ENCODE results near the gene CHD9. TPM values are rescaled to one million over a fixed set of nuclear protein-coding genes. Genes with fewer than 3 reads are reported as not detected.

The CHD9 gene
- total RNA-seq, 2 experiments from 2014 or later, result 30.2 to 37.9 TPM

DNA sequence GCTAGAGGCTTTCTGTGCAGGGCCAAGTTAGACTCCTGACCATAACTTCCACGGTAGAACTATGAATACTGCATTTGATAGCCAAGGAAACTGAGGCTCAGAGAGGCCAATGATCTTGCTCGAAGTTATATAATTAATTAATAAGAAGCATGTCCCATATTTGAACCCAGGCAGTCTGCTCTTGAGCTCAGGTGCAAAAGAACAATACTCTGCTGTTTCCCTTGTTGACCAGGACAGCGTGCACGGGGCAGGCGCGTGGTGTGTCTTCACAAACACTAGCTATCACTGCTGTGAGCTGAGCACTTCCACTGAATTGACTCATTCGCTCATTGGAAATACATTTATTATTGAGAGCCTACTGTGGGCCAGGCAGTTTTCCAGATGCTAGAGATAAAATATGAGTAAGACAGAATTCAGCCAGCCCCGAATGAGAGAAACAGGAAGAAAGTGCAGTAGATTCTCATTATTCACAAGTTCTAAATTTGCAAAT is 1.6 kb downstream of the CHD9 start:
- H3K27me3 Mint-ChIP-seq, result no peaks in the 10 kb centered on the region
- POLR2A ChIA-PET, result interaction anchor here (1.3 kb wide), 1 partner anchor 401 kb away, joined by 3 read pairs; no protein-coding TSS in a partner anchor
- no peak overlapping the region for H3K4me3 Mint-ChIP-seq
- H3K4me1 Mint-ChIP-seq, result peaks cover 30% of the 10 kb centered on the region
- DNase-seq, result no peak
- ATAC-seq (ENCODE audit: low read depth), result no peak
- no peaks in the 10 kb centered on the region for H3K9me3 Mint-ChIP-seq
- peaks cover 4% of the 10 kb centered on the region for H3K36me3 Mint-ChIP-seq
- no peak overlapping the region for H3K27ac Mint-ChIP-seq

DNA sequence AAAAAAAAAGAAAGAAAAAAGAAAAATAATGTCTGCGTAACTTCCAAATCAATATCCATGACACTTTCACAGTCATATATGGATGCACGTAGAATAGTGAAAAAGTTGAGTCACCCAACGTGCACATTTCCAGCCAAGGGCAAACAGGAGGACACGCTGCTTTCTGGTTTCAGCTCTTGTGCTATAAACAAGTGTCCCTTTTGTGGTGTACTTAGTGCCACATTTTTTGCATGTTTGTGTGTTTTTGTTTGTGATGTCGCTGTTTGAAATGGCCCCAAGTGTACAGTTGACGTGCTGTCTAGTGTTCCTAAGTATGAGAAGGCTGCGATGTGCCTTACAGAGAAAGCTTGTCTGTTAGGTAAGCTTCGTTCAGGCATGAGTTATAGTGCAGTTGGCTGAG is 2.9 kb downstream of the CHD9 start:
- Mint-ChIP-seq H3K4me1 (peaks cover 32% of the 10 kb centered on the region), H3K9me3 (no peaks in the 10 kb centered on the region), H3K27me3 (no peaks in the 10 kb centered on the region), H3K4me3 (no peak overlapping the region), H3K36me3 (peaks cover 4% of the 10 kb centered on the region), H3K27ac (no peak overlapping the region)
- DNase-seq, result no peak
- POLR2A ChIA-PET, result no interaction called here
- ATAC-seq (ENCODE audit: low read depth), result no peak

DNA sequence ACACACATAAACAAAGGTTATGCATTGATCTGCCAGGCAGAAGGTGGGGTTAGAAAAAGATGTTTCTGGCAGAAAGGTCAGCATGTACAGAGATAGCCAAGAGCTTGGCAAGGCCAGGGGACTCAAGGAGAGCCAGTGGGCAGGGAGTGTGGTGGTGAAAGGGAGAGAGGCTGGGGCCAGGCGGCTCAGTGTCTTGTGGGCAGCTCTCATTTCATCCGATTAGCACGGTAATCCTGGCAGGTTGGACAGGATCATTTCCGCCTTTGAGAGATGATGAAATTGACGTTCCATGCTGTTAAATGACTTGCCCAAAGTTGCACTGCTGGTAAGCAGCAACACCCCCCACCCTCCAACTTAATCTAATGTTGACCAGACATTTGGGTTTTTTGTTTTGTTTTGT is 3.6 kb downstream of the CHD9 start:
- no peak overlapping the region for H3K4me3 Mint-ChIP-seq
- no peak for DNase-seq
- peaks cover 4% of the 10 kb centered on the region for H3K36me3 Mint-ChIP-seq
- POLR2A ChIA-PET, result no interaction called here
- no peaks in the 10 kb centered on the region for H3K27me3 Mint-ChIP-seq
- H3K9me3 Mint-ChIP-seq, result no peaks in the 10 kb centered on the region
- peaks cover 28% of the 10 kb centered on the region for H3K4me1 Mint-ChIP-seq
- no peak for ATAC-seq (ENCODE audit: low read depth)
- peak overlapping the region; percentile 26 for H3K27ac Mint-ChIP-seq

DNA sequence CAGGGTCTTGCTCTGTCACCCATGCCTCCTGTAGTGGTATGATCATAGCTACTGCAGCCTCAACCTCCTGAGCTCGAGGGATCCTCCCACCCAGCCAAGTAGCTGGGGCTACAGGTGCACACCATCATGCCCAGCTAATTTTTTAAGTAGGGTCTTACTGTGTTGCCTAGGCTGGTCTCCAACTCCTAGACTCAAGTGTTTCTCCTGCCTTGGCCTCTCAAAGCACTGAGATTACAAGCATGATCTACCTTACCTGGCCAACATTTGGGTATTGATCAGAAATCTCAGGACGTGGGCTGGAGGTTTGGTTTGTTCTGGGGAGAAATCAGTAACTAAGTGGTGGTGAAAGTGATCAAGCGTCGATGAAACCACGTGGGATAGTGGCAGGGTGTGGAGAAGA is 4.1 kb downstream of the CHD9 start:
- POLR2A ChIA-PET, result no interaction called here
- ATAC-seq (ENCODE audit: low read depth) (no peak), DNase-seq (no peak)
- H3K27me3 Mint-ChIP-seq, result no peaks in the 10 kb centered on the region
- peaks cover 4% of the 10 kb centered on the region for H3K36me3 Mint-ChIP-seq
- peaks cover 28% of the 10 kb centered on the region for H3K4me1 Mint-ChIP-seq
- H3K4me3 Mint-ChIP-seq, result no peak overlapping the region
- H3K9me3 Mint-ChIP-seq, result no peaks in the 10 kb centered on the region
- no peak overlapping the region for H3K27ac Mint-ChIP-seq

DNA sequence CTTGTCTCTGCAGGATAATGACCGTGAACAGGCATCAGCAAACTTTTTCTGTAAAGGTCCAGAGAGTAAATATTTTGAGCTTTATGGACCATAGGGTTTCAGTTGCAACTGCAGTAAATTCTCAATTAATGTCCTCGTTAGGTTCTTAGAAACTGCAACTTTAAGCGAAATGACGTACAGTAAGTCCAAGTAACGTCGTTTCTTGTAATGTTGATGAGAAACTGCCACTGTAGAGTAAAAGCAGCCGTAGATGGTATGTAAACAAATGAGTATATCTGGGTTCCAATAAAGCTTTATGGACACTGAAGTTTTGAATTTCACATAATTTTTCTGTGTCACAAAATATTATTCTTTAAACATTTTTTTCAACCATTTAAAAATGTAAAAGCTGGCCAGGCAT is 4.9 kb downstream of the CHD9 start:
- Mint-ChIP-seq H3K4me1 (peaks cover 28% of the 10 kb centered on the region), H3K9me3 (no peaks in the 10 kb centered on the region), H3K4me3 (no peak overlapping the region), H3K27ac (no peak overlapping the region), H3K27me3 (no peaks in the 10 kb centered on the region), H3K36me3 (peaks cover 4% of the 10 kb centered on the region)
- no peak for ATAC-seq (ENCODE audit: low read depth)
- DNase-seq, result no peak
- POLR2A ChIA-PET, result no interaction called here

DNA sequence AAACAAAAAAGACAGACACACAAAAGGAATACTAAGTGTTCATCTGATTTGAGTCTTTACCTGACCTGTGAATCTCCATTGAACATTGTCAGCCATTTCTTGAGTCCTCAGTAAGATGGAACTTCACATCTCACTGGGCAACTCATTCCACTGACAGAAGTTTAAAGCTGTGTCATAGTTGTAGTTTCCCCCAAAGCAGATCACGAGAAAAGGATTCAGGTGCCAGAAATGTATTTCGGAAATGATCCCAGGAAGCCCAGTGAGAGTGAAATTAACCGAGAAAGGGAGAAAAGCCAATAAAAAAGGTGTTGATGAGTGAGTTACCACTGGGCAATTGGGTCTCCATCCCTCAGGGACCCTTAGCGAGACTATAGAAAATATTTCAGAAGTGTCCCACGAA is 6.5 kb downstream of the CHD9 start:
- no peaks in the 10 kb centered on the region for H3K9me3 Mint-ChIP-seq
- H3K36me3 Mint-ChIP-seq, result peaks cover 6% of the 10 kb centered on the region
- peak overlapping the region; percentile 1 for H3K27ac Mint-ChIP-seq
- no peak for DNase-seq
- no peaks in the 10 kb centered on the region for H3K27me3 Mint-ChIP-seq
- no peak for ATAC-seq (ENCODE audit: low read depth)
- POLR2A ChIA-PET, result interaction anchor here (0.7 kb wide), 1 partner anchor 25 kb away, joined by 7 read pairs; no protein-coding TSS in a partner anchor
- H3K4me1 Mint-ChIP-seq, result peaks cover 39% of the 10 kb centered on the region
- H3K4me3 Mint-ChIP-seq, result no peak overlapping the region

DNA sequence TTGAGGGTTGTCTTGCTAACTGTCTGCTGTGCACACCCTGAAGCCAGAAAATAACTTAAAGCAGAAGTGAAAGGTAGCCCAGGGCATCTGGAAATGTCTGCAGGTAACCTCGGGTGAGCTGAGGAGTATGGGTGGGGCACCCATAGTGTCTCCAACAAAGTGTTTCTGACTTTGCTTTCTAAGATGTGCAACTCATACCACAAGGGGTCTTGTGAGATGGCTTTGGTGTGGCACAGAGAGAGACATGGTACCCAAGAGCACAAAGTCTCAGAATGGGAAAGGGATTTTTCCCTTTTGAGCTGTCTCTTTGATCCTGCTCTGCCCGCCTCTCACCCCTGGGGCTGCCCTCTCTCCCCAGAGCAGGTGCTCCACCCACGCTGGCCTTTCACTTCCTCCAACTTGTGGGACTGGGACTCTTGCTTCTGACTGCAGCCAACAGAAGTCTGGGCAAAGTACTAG is 6.9 kb downstream of the CHD9 start:
- POLR2A ChIA-PET, result no interaction called here
- H3K27ac Mint-ChIP-seq, result peak overlapping the region; percentile 55
- peak; percentile 60 for ATAC-seq (ENCODE audit: low read depth)
- H3K9me3 Mint-ChIP-seq, result no peaks in the 10 kb centered on the region
- H3K27me3 Mint-ChIP-seq, result no peaks in the 10 kb centered on the region
- DNase-seq, result no peak
- H3K4me1 Mint-ChIP-seq, result peaks cover 40% of the 10 kb centered on the region
- peak overlapping the region; percentile 55 for H3K4me3 Mint-ChIP-seq
- H3K36me3 Mint-ChIP-seq, result peaks cover 8% of the 10 kb centered on the region

DNA sequence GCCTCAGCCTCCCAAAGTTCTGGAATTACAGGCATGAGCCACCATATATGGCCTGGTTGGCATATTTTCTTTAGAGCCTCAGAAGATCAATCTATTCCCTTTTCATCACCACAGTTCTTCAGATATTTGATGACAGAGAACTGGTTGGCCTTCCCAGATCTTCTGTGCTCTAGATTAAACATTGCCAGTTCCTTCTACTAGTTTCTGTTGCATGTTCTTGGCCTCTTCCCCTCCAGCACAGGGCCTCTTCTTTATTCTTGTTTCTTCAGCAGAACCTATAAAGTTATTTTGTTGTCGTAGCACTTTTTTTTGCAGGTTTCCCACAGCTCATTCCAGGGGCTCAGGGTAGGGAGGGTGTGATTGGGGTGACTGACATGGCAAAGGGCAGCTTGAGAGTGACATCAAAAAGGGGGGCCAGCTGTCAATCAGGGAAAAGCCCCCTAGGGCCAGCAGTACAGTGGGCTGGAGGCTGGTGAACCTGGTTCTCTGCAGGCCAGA is 9.3 kb downstream of the CHD9 start:
- H3K27ac Mint-ChIP-seq, result no peak overlapping the region
- no peak for DNase-seq
- no peaks in the 10 kb centered on the region for H3K27me3 Mint-ChIP-seq
- H3K4me1 Mint-ChIP-seq, result peaks cover 45% of the 10 kb centered on the region
- POLR2A ChIA-PET, result no interaction called here
- no peak for ATAC-seq (ENCODE audit: low read depth)
- H3K4me3 Mint-ChIP-seq, result no peak overlapping the region
- H3K36me3 Mint-ChIP-seq, result peaks cover 6% of the 10 kb centered on the region
- H3K9me3 Mint-ChIP-seq, result no peaks in the 10 kb centered on the region

DNA sequence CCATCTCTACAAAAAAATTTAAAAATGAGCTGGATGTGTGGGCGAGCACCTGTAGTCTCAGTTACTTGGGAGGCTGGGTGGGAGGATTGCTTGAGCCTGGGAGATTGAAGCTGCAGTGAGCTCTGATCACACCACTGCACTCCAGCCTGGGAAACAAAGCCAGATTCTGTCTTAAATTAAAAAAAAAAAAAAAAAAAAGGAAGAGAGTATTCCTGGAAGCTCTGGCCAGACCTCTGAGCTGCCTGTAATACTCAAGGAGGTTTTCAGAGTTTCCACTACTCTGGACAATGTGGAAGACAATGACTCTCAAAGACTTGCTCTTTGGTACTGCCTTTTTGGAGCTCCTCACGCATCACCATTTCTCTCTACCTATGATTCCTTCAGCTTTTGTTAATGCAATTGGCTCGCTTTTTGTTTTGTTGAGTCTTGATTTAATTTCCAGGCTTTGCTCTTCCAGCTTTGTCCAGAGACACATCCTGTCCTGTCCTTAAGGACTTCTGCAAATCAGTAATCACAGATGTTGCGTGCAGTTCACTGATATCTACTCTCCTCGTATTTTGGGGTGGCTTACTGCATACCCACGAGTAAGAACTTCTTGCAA is 10.8 kb downstream of the CHD9 start:
- H3K27me3 Mint-ChIP-seq, result no peaks in the 10 kb centered on the region
- no peak for DNase-seq
- peaks cover 57% of the 10 kb centered on the region for H3K4me1 Mint-ChIP-seq
- POLR2A ChIA-PET, result no interaction called here
- H3K9me3 Mint-ChIP-seq, result peaks cover 1% of the 10 kb centered on the region
- ATAC-seq (ENCODE audit: low read depth), result no peak
- H3K27ac Mint-ChIP-seq, result no peak overlapping the region
- peaks cover 17% of the 10 kb centered on the region for H3K36me3 Mint-ChIP-seq
- no peak overlapping the region for H3K4me3 Mint-ChIP-seq

DNA sequence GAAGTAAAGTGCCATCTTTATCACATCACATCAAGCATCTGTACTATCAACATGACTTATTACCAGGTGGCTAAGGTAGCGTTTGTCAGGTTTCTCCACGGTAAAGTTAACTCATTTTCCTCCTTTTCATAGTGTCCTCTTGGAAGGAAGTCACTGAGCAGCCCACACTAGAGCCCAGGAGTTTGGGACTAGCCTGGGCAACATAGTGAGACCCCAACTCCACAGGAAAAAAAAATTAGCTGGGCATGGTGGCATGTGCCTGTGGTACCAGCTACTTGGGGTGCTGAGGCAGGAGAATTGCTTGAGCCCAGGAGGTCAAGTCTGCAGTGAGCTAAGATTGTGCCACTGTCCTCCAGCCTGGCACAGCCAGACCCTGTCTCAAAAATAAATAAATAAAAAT is 12.9 kb downstream of the CHD9 start:
- H3K36me3 Mint-ChIP-seq, result peaks cover 22% of the 10 kb centered on the region
- H3K9me3 Mint-ChIP-seq, result peaks cover 1% of the 10 kb centered on the region
- peak overlapping the region; percentile 42 for H3K27ac Mint-ChIP-seq
- peaks cover 56% of the 10 kb centered on the region for H3K4me1 Mint-ChIP-seq
- ATAC-seq (ENCODE audit: low read depth), result no peak
- H3K4me3 Mint-ChIP-seq, result no peak overlapping the region
- no peaks in the 10 kb centered on the region for H3K27me3 Mint-ChIP-seq
- POLR2A ChIA-PET, result interaction anchor here (1.3 to 1.7 kb wide), 2 partner anchors 13 to 32 kb away, joined by 4 to 8 read pairs; partner anchors contain the start of gene CHD9
- no peak for DNase-seq

DNA sequence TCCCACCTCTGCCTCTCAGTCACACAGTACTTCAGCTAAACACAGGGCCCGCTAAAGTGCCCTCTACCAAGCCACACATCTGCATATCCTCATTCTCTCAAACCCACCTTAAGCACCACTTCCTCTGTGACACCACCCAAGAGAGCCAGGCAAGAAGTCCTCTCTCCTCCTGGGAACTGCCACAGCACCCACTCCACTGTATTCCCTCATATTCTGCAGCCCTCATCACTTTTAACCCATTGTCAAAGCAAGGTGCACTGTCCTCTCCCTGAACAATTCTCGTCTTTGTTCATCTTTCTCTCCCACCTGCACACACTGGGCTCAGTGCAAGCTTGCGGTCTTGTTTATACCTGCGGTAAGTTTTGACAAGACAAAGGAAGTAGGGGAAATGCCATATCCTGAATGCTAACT is 13.6 kb downstream of the CHD9 start:
- peak; percentile 91 for ATAC-seq (ENCODE audit: low read depth)
- DNase-seq, result peak; percentile 54
- Mint-ChIP-seq H3K4me1 (peaks cover 56% of the 10 kb centered on the region), H3K36me3 (peaks cover 28% of the 10 kb centered on the region), H3K9me3 (peaks cover 6% of the 10 kb centered on the region), H3K27me3 (no peaks in the 10 kb centered on the region), H3K4me3 (peak overlapping the region; percentile 76), H3K27ac (peak overlapping the region; percentile 87)
- POLR2A ChIA-PET, result interaction anchor here (1.1 to 1.7 kb wide), 3 partner anchors 13 to 451 kb away, joined by 4 to 8 read pairs (median 4); partner anchors contain the start of gene CHD9

DNA sequence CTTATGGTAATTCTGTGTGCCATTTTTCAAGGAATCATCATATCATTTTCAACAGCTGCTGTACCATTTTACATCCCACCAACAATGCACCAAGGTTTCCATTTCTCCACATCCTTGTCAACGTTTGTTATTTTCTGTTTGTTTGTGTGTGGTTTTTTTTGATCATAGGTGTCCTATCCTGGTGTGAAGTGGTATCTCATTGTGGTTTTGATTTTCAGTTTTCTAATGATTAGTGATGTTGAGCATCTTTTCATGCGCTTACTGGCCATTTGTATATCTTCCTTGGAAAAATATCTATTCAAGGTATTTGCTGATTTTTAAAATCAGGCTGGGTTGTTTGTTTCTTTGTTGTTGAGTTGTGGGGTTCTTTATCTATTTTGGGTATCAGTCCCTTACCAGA is 15.0 kb downstream of the CHD9 start:
- no peak overlapping the region for H3K4me3 Mint-ChIP-seq
- peaks cover 14% of the 10 kb centered on the region for H3K9me3 Mint-ChIP-seq
- no peak overlapping the region for H3K27ac Mint-ChIP-seq
- POLR2A ChIA-PET, result no interaction called here
- H3K4me1 Mint-ChIP-seq, result peaks cover 49% of the 10 kb centered on the region
- H3K27me3 Mint-ChIP-seq, result no peaks in the 10 kb centered on the region
- peaks cover 37% of the 10 kb centered on the region for H3K36me3 Mint-ChIP-seq
- DNase-seq (no peak), ATAC-seq (ENCODE audit: low read depth) (no peak)

DNA sequence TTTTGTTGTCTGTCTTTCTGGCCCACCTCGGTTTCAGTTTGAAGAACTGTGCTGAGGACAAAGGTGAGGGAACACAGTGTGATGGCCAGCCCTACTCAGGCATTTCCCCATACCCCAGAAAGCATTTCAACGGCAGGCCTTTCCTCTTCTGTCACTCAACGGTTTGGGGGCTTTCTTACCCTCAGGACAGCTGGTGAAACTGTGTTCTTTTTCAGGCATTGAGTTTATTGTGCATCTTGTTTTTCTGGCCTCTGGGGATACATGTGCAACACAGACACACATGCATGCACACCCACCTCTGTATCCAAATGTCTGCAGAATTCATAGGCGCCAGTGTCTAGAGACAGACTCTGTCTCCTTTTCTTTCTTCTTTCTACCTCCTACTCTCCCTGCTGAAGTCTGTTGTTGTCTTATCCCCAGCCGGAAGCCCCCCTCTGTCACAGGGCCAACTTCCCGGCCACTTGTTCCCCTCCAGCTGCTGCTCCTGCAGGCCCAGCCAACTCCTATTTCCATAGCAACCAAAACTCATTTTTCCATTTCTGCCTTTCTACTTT is 17.0 kb downstream of the CHD9 start:
- Mint-ChIP-seq H3K27ac (peak overlapping the region; percentile 18), H3K9me3 (peaks cover 14% of the 10 kb centered on the region), H3K27me3 (no peaks in the 10 kb centered on the region), H3K4me3 (no peak overlapping the region), H3K36me3 (peaks cover 39% of the 10 kb centered on the region), H3K4me1 (peaks cover 33% of the 10 kb centered on the region)
- DNase-seq, result no peak
- ATAC-seq (ENCODE audit: low read depth), result no peak
- POLR2A ChIA-PET, result interaction anchor here (0.6 kb wide), 1 partner anchor 26 kb away, joined by 3 read pairs; no protein-coding TSS in a partner anchor

DNA sequence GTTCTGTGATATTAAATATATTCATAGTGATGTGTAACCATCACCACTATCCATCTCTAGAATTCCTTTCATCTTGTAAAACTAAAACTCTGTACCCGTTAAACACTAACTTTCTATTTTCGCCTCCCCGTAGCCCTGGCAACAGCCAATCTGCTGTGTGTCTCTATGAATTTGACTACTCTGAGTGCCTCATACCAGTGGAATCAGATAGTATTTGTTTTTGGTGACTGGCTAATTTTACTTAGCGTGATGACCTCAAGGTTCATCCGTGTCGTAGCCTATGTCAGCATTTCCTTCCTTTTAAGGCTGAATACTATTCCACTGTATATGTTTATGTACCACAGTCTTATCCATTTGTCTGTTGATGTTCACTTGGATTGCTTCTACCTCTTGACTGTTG is 18.2 kb downstream of the CHD9 start:
- DNase-seq, result no peak
- Mint-ChIP-seq H3K27me3 (no peaks in the 10 kb centered on the region), H3K36me3 (peaks cover 38% of the 10 kb centered on the region), H3K4me3 (no peak overlapping the region), H3K4me1 (peaks cover 27% of the 10 kb centered on the region), H3K27ac (no peak overlapping the region), H3K9me3 (peaks cover 15% of the 10 kb centered on the region)
- no peak for ATAC-seq (ENCODE audit: low read depth)
- POLR2A ChIA-PET, result no interaction called here
